Cardiac muscle cell (in vitro differentiated cells and primary cell): Measurements from ENCODE around the gene SF3A2. TPM values are rescaled to one million over a fixed set of nuclear protein-coding genes. Genes with fewer than 3 reads are reported as not detected.

Source experiments
- DNase-seq, 2 donors: peaks; one replicate each; pipeline versions ENCODE4 v3.0.0 to v3.0.0-alpha.2; 2010 to 2017; ENCODE audit warnings: low read depth in 1 of 2, low spot score in 1 of 2
- H3K27ac ChIP-seq: fragments of 200-600 bp; sonication (generic); 2 replicates; pipeline ENCODE4 v1.5.1; 2016
- H3K27me3 ChIP-seq: fragments of 200-600 bp; sonication (generic); 2 replicates; pipeline ENCODE4 v1.6.0; 2016; ENCODE audit warnings: control low read depth
- H3K36me3 ChIP-seq: fragments of 200-600 bp; sonication (generic); 2 replicates; pipeline ENCODE4 v1.5.1; 2016; ENCODE audit warnings: control low read depth
- H3K4me1 ChIP-seq: fragments of 200-600 bp; sonication (generic); 2 replicates; pipeline ENCODE4 v1.8.1; 2017; ENCODE audit warnings: low read depth, mild to moderate bottlenecking, mixed run types
- H3K4me3 ChIP-seq: fragments of 200-600 bp; sonication (generic); 2 replicates; pipeline ENCODE4 v1.5.1; 2016; ENCODE audit warnings: mild to moderate bottlenecking
- H3K9me3 ChIP-seq: fragments of 200-600 bp; sonication (generic); 2 replicates; pipeline ENCODE4 v1.5.1; 2017; ENCODE audit warnings: low read depth, mild to moderate bottlenecking, control low read depth
- CTCF ChIP-seq: IDR thresholded peaks from 2 replicates; pipeline ENCODE4 v1.5.1; 2012; ENCODE audit warnings: low read depth, mild to moderate bottlenecking, low read length
- polyA plus RNA-seq: library from polyadenylated mRNA; unstranded; fragments of >200 nt; fragmentation: Nextera tagmentation; extraction: Ambion mirVana; gene quantifications from 2 replicates; pipeline ENCODE4 v1.2.1, GENCODE V29; 2016
- total RNA-seq: library from RNA; depleted of rRNA; stranded (reverse); fragments of >200 nt; gene quantifications from 2 replicates; pipeline ENCODE4 v1.2.3, GENCODE V29; 2016

SF3A2 gene
- total and polyA plus RNA-seq, 2 experiments from 2014 or later = 60.6 to 111 TPM

- TF ChIP-seq CTCF = no peak
- no peak for DNase-seq
- peak overlapping the region; percentile 88 for H3K4me3 ChIP-seq
- H3K36me3 ChIP-seq = no peaks in the 10 kb centered on the region
- H3K27ac ChIP-seq = peak overlapping the region; percentile 92
- no peaks in the 10 kb centered on the region for H3K27me3 ChIP-seq
- peaks cover 29% of the 10 kb centered on the region for H3K4me1 ChIP-seq
- H3K9me3 ChIP-seq = no peaks in the 10 kb centered on the region
Measured at GRCh38 chr19:2237051-2237868, 636 bp downstream of the SF3A2 start.

- no peaks in the 10 kb centered on the region for H3K36me3 ChIP-seq
- no peak for DNase-seq
- H3K27me3 ChIP-seq = no peaks in the 10 kb centered on the region
- H3K9me3 ChIP-seq = no peaks in the 10 kb centered on the region
- TF ChIP-seq CTCF = no peak
- peaks cover 29% of the 10 kb centered on the region for H3K4me1 ChIP-seq
- H3K4me3 ChIP-seq = peak overlapping the region; percentile 88
- peak overlapping the region; percentile 92 for H3K27ac ChIP-seq
Measured at GRCh38 chr19:2237869-2238153, 1.2 kb downstream of the SF3A2 start.

GRCh38 chr19:2239173-2239572 is 2.5 kb downstream of the SF3A2 start:
- Histone ChIP-seq H3K4me3 (no peak overlapping the region), H3K27ac (no peak overlapping the region), H3K27me3 (no peaks in the 10 kb centered on the region), H3K4me1 (peaks cover 29% of the 10 kb centered on the region), H3K36me3 (peaks cover 7% of the 10 kb centered on the region), H3K9me3 (no peaks in the 10 kb centered on the region)
- TF ChIP-seq CTCF = no peak
- peak in 1 of 2 donors; percentile 29 for DNase-seq

- H3K27ac ChIP-seq = no peak overlapping the region
- peaks cover 28% of the 10 kb centered on the region for H3K4me1 ChIP-seq
- H3K4me3 ChIP-seq = peak overlapping the region; percentile 10
- H3K9me3 ChIP-seq = no peaks in the 10 kb centered on the region
- peaks cover 15% of the 10 kb centered on the region for H3K36me3 ChIP-seq
- DNase-seq = peak in 1 of 2 donors; percentile 76
- no peaks in the 10 kb centered on the region for H3K27me3 ChIP-seq
- TF ChIP-seq CTCF = no peak
Measured at GRCh38 chr19:2239771-2240770, 3.4 kb downstream of the SF3A2 start.

- Histone ChIP-seq H3K27ac (peak overlapping the region; percentile 6), H3K36me3 (peaks cover 26% of the 10 kb centered on the region), H3K4me3 (no peak overlapping the region)
Measured at GRCh38 chr19:2240881-2241760, 4.5 kb downstream of the SF3A2 start.

More at GRCh38 chr19:2240881-2241760, 4.5 kb downstream of the SF3A2 start:
- no peak for DNase-seq
- H3K27me3 ChIP-seq = no peaks in the 10 kb centered on the region
- H3K4me1 ChIP-seq = peaks cover 26% of the 10 kb centered on the region
- no peaks in the 10 kb centered on the region for H3K9me3 ChIP-seq
- no peak for TF ChIP-seq CTCF
